Retinal pigment epithelial cell (primary cell): ENCODE data around the gene TRAPPC12.

Experiments used
- DNase-seq: peaks from one replicate; pipeline ENCODE4 v3.0.0-alpha.2; 2010; ENCODE audit warnings: low read depth
- H3K4me3 ChIP-seq: 2 replicates; pipeline ENCODE4 v1.5.1; 2011; ENCODE audit warnings: mild to moderate bottlenecking, low read length, control low read depth, moderate library complexity
- TF ChIP-seq, protein P1 (sequence below): conservative IDR thresholded peaks from 2 replicates; pipeline ENCODE4 v1.5.1; 2011; ENCODE audit warnings: low read depth, low read length, control low read depth, inconsistent platforms

Gene TRAPPC12

DNA sequence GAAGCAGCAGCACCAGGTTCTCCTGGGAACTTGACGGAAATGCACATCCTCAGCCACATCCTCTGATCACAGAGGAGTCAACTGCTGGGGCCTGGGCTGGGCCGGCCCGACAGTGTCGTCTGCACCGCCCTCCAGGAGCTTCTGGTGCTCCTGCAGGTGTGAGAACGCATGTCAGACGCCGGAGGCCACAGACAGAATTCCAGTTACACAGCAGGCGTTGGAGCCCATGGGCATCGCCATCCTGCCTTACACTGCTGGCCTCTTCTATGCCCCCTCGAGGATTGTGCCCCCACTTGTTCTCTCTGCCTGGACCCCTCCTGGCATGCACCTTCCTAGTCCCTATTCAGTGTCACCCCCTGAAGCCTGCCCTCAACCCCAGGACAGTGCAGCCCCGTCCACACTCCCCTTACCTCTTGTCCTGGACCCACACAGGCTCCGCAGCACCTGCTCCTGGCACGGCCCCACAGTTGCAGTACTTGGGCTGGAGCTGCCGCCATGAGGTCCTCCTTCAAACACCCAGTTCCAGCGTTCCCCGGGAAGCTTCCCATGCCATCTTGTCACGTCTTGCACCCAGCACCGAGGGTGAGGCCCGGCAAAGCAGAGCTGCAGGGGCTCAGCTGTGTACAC is 102.4 kb downstream of the TRAPPC12 start:
- DNase-seq: no peak
- H3K4me3 ChIP-seq: no peak overlapping the region
- TF ChIP-seq, protein P1, sequence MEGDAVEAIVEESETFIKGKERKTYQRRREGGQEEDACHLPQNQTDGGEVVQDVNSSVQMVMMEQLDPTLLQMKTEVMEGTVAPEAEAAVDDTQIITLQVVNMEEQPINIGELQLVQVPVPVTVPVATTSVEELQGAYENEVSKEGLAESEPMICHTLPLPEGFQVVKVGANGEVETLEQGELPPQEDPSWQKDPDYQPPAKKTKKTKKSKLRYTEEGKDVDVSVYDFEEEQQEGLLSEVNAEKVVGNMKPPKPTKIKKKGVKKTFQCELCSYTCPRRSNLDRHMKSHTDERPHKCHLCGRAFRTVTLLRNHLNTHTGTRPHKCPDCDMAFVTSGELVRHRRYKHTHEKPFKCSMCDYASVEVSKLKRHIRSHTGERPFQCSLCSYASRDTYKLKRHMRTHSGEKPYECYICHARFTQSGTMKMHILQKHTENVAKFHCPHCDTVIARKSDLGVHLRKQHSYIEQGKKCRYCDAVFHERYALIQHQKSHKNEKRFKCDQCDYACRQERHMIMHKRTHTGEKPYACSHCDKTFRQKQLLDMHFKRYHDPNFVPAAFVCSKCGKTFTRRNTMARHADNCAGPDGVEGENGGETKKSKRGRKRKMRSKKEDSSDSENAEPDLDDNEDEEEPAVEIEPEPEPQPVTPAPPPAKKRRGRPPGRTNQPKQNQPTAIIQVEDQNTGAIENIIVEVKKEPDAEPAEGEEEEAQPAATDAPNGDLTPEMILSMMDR: no peak

DNA sequence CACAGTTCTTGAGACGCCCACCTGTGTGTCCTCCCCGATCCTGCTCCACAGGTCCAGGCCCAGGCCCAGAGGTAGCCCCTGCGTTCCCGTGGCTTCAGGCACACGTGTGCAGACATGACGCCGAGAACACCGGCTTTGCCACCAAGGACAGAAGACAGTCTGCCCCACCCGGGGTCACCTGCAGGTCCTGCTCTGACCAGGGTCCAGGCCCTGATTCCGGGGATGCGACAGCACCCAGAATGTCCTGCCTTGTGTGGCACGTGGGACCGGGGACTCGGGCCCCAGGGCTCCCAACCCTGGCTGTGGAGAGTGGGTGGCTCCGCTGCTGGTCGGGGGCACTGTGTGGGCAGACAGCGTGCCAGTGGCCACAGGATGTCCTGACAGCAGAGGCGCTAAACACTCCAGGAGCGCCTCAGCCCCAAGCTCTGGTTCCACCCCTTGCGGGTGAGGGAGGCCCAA is 102.9 kb downstream of the TRAPPC12 start:
- TF ChIP-seq, protein P1: no peak
- no peak overlapping the region for H3K4me3 ChIP-seq
- DNase-seq: no peak

DNA sequence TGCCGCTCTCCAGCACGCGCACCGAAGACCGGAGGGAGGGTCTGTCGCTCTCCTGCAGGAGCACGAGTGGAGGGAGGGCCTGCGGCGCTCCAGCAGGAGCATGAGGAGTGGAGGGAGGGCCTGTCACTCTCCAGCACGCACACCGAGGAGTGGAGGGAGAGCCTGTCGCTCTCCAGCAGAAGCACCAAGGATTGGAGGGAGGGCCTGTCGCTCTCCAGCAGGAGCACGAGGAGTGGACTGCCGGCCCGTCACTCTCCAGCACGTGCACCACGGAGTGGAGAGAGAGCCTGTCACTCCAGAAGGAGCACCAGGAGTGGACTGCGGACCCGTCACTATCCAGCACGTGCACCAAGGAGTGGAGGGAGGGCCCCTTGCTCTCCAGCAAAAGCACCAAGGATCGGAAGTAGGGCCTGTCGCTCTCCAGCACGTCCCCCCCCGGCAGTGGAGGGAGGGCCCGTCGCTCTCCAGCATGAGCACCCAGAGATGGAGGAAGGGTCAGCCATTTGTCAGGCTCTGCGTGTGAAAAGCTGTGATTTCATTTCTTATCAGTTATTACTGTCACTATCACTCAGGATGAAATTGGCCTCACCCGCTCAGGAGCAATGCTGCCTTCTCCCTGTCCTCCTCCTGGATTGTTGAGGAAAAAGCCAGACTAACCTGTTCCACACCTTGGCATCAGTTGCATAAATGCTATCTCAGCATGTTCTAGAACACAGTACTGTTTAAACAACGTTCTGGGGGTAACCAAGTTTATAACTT is 103.9 kb downstream of the TRAPPC12 start:
- H3K4me3 ChIP-seq: no peak overlapping the region
- DNase-seq: peak; percentile 26
- TF ChIP-seq, protein P1: no peak

DNA sequence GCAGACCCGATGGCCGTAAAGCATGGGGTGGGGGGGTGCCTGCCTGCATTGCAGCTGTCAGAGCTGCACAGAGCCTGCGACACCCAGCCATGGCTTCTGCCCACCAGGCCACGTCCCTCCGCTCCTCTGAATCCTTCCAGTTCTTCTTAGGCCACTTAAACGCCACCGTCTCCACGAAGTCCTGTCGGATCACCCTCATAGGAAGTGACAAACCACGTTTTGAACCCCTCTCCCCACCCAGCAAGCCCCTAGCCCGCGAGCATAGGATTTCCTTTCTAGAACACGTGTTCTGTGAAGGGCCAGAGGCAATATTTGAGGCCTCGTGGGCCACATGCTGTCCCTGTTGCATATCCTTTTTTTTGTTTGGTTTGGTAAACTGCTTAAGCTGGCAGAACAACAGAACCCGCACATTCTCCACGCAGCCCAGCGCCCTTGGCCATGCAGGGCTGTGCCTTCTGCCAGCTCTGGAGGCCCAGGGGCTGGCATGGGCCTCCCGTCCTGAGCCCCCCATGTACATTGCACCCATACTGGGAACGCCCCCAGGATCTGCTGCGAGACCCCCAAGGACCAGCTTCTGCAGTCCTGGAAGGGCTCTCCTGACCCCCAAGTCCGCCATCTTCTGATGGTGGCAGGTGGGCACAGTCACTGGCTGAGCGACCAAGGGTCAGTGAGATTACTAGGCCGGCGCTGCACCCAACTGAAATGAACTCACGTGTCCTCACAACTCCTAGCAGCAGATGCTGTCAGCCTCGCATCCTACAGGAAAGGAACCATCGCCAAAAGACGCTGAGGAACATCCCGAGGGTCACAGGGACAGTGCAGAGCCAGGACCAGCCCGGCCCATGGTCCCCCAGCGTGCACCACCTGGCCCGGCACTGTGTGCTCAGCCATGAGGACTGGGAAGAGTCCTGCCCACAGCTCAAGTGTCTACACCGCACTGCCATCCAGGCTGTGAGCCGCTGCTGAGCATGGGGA is 104.8 kb downstream of the TRAPPC12 start:
- no peak overlapping the region for H3K4me3 ChIP-seq
- TF ChIP-seq, protein P1: no peak
- DNase-seq: no peak

DNA sequence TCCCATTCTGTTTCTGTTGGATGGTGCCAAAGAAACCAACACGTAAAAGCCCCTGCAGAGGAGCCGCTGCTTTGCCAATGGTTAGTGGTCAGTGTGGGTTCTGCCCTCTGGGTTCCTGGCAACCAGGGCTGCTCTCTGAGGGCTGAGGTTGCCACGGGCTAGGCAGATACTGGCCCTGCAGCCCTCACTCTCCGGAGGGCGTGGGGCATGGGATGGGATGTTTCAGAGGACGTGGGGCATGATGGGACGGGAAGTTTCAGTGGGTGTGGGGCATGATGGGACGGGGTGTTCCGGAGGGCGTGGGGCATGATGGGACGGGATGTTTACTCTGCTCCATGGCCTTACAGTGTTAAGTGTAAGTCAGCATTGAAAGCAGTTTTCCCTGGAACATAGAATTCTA is 105.7 kb downstream of the TRAPPC12 start:
- DNase-seq: no peak
- H3K4me3 ChIP-seq: no peak overlapping the region
- TF ChIP-seq, protein P1: no peak

DNA sequence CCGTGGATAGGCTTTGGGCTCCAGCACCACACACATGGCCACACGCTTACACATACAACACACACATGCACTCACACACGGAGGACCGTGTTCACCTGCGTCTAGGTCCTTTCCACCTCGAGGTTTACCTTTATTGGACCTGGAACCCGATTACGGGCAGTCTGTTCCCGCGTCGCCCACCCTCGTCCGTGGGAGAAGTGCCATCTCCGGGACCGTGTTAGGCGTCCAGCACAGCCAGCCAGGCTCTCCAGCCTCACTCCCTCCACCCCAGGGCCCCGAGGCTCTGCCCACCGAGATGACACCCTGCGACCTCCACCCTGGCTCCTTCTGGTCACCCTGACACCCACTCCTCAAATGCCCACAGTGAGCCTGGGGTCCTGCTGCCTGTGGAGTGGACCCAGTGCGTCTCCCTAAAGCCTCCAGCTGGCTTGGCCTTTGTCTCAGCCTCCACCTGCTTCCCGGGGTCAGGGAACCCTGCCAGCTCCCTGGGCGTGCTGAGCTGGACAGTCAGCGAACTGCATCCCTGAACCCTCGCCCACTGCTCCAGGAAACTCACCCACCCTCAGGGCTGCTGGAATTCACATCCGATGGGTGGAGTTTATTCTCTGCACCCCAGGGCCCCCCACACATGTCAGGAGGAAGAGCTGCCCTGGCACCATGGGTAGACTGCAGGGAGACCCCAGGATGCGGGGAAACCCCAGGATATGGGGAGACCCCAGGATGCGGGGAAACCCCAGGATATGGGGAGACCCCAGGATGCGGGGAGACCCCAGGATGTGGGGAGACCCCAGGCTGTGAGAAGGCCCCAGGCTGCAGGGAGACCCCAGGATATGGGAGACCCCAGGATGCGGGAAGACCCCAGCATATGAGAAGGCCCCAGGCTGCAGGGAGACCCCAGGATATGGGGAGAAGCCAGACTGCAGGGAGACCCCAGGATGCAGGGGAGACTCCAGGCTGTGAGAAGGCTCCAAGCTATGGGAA is 106.8 kb downstream of the TRAPPC12 start:
- no peak overlapping the region for H3K4me3 ChIP-seq
- DNase-seq: no peak
- TF ChIP-seq, protein P1: no peak
